ENCODE measurements around the gene TROAP. TPM values are rescaled to one million over a fixed set of nuclear protein-coding genes. Genes with fewer than 3 reads are reported as not detected.
A peak's percentile ranks its signal among the peaks of the same experiment; 100 is the strongest.

The TROAP gene
- total RNA-seq, 1 experiment from 2014 or later, result 75.3 TPM

DNA sequence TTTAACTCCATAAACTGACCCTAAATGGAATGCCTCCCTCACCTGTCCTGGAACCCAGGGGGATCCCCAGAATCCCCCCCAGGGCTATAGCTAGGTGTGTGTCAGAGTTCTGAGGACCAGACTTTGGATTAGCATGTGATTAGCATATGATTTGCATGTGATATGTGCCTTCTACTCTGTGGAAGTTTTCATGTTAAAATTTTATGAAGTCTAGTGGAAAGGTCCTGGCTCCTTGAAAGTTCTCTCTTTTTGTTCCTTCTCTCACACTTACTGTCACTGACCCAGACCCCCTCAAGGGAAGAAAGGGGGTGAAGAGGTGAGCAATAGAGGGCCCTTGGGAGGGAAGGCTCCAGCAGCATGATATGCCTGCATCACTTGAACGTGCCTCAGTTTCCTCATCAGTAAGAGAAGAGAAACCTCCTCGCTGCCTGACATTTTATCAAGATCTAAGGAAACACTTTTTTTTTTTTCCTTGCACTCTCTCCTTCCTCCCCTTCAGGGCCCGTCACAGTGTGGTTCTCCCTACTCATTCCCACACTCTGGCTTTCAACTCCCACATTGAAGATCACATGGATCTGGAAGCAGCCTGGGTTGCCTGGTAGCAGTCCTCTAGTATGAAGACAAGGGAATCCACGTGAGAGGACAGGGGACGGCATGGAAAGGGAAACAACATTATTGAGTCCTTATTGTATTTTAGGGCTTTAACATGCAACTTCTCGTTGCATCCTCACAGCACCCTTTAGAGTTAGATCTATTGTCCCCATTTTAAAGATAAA, 17.2 kb downstream of the TROAP start:
- Histone ChIP-seq H2BK12ac (ENCODE audit: insufficient read length, low read depth, low read length) (no peak overlapping the region), H2AK5ac (ENCODE audit: insufficient read length, low read length) (no peak overlapping the region), H3K79me2 (ENCODE audit: insufficient read depth, low read length) (no peaks in the 10 kb centered on the region), H2BK120ac (ENCODE audit: low read depth, low read length, poor library complexity, severe bottlenecking) (no peak overlapping the region), H4K8ac (replicated peaks; ENCODE audit: insufficient read length, low read depth, low read length) (no peak overlapping the region), H3T11ph (ENCODE audit: low read length) (no peak overlapping the region), H3K4ac (ENCODE audit: low read depth, low read length) (no peak overlapping the region), H4K91ac (ENCODE audit: insufficient read length, low read depth, low read length) (no peak overlapping the region), H3K56ac (ENCODE audit: insufficient read length, low read depth, low read length) (no peak overlapping the region), H3K27ac (ENCODE audit: insufficient read length, low read depth, low read length) (no peak overlapping the region), H3K23me2 (ENCODE audit: insufficient read length, low read depth, low read length, poor library complexity, severe bottlenecking) (peaks cover 24% of the 10 kb centered on the region), H3K79me1 (ENCODE audit: insufficient read depth, low read depth, low read length, poor library complexity, severe bottlenecking) (no peaks in the 10 kb centered on the region), H3K23ac (ENCODE audit: insufficient read length, low read depth, low read length) (no peak overlapping the region), H3K9ac (ENCODE audit: extremely low read depth, insufficient read length, low read length) (no peak overlapping the region), H2BK5ac (ENCODE audit: insufficient read length, low read length) (no peak overlapping the region), H3K4me1 (ENCODE audit: insufficient read depth, low read length) (peaks cover 7% of the 10 kb centered on the region; the same call in 1 of the 2 replicates), H2BK15ac (ENCODE audit: low read depth, low read length) (no peak overlapping the region), H4K5ac (ENCODE audit: insufficient read length, low read depth, low read length) (no peak overlapping the region), H3K18ac (ENCODE audit: insufficient read length, low read depth, low read length) (no peak overlapping the region), H3K14ac (ENCODE audit: insufficient read depth, low read length) (no peak overlapping the region), H4K20me1 (ENCODE audit: control insufficient read depth, insufficient read depth, insufficient read length) (peaks cover 3% of the 10 kb centered on the region), H2BK20ac (ENCODE audit: low read depth, low read length, poor library complexity, severe bottlenecking) (no peak overlapping the region), H3K27me3 (ENCODE audit: insufficient read depth, low read length) (peaks cover 84% of the 10 kb centered on the region), H2AFZ (ENCODE audit: low read length) (no peak overlapping the region), H3K9me3 (ENCODE audit: control insufficient read depth, low read depth, low read length) (no peaks in the 10 kb centered on the region), H3K4me2 (ENCODE audit: insufficient read depth, insufficient read length, low read length) (no peak overlapping the region)
- peak overlapping the region in 1 of 2 experiments; percentile 47; a peak in 1 of 5 replicates for H3K4me3 Mint-ChIP-seq
- H3K9me3 Mint-ChIP-seq, result peaks cover 1 to 6% of the 10 kb centered on the region in 2 experiments; a peak in 3 of 5 replicates
- peaks cover 46 to 55% of the 10 kb centered on the region in 2 experiments for H3K4me1 Mint-ChIP-seq
- WGBS (ENCODE audit: extremely low coverage, insufficient read length, low lambda C conversion rate), result no CpG with 5 or more reads among the region's 6 CpGs
- TF ChIP-seq, protein P1, sequence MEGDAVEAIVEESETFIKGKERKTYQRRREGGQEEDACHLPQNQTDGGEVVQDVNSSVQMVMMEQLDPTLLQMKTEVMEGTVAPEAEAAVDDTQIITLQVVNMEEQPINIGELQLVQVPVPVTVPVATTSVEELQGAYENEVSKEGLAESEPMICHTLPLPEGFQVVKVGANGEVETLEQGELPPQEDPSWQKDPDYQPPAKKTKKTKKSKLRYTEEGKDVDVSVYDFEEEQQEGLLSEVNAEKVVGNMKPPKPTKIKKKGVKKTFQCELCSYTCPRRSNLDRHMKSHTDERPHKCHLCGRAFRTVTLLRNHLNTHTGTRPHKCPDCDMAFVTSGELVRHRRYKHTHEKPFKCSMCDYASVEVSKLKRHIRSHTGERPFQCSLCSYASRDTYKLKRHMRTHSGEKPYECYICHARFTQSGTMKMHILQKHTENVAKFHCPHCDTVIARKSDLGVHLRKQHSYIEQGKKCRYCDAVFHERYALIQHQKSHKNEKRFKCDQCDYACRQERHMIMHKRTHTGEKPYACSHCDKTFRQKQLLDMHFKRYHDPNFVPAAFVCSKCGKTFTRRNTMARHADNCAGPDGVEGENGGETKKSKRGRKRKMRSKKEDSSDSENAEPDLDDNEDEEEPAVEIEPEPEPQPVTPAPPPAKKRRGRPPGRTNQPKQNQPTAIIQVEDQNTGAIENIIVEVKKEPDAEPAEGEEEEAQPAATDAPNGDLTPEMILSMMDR (conservative IDR thresholded peaks at IDR 0.05), result no peak
- DNase-seq, result no peak
- peaks cover 0 to 1% (median 0%) of the 10 kb centered on the region in 3 experiments; a peak in 2 of 7 replicates for H3K36me3 Mint-ChIP-seq (ENCODE audit: insufficient read depth in 1 of 3, low read depth in 3 of 3)
- H3K27me3 Mint-ChIP-seq (ENCODE audit: low read depth), result peaks cover 98% of the 10 kb centered on the region
- H3K27ac Mint-ChIP-seq, result no peak overlapping the region

Measured in H9 (cell line).